SJSA1 (cell line): Measurements from ENCODE around the gene EMILIN1. TPM values are rescaled to one million over a fixed set of nuclear protein-coding genes. Genes with fewer than 3 reads are reported as not detected.

Experiments used
- DNase-seq, 2 experiments: peaks; one replicate each; pipeline ENCODE4 v3.0.0-alpha.2; 2015 to 2020; ENCODE audit warnings: low spot score in 2 of 2, low read depth in 1 of 2
- H3K27ac ChIP-seq: fragments of 250-450 bp; sonication (Bioruptor Pico); 2 replicates; pipeline ENCODE4 v1.5.1; 2020; ENCODE audit warnings: mild to moderate bottlenecking, moderate library complexity
- H3K27me3 ChIP-seq: fragments of 250-450 bp; sonication (Bioruptor Pico); replicated peaks from 2 replicates; pipeline ENCODE4 v1.5.1; 2020; ENCODE audit warnings: mild to moderate bottlenecking, moderate library complexity
- H3K36me3 ChIP-seq: fragments of 250-450 bp; sonication (Bioruptor Pico); 2 replicates; pipeline ENCODE4 v1.5.1; 2020; ENCODE audit warnings: mild to moderate bottlenecking
- H3K4me1 ChIP-seq: fragments of 250-450 bp; sonication (Bioruptor Pico); replicated peaks from 2 replicates; pipeline ENCODE4 v1.6.1; 2021; ENCODE audit warnings: mild to moderate bottlenecking
- H3K4me3 ChIP-seq: fragments of 250-450 bp; sonication (Bioruptor Pico); 2 replicates; pipeline ENCODE4 v1.5.1; 2020; ENCODE audit warnings: mild to moderate bottlenecking
- H3K9me3 ChIP-seq: fragments of 250-450 bp; sonication (Bioruptor Pico); replicated peaks from 2 replicates; pipeline ENCODE4 v1.5.1; 2020; ENCODE audit warnings: mild to moderate bottlenecking
- total RNA-seq: library from RNA; depleted of rRNA; stranded (reverse); fragments of >200 nt; shearing (Covaris generic); gene quantifications from 2 replicates; pipeline ENCODE4 v1.2.3, GENCODE V29; 2014

Gene EMILIN1
- total RNA-seq, 1 experiment from 2014 or later = 170 TPM

DNA sequence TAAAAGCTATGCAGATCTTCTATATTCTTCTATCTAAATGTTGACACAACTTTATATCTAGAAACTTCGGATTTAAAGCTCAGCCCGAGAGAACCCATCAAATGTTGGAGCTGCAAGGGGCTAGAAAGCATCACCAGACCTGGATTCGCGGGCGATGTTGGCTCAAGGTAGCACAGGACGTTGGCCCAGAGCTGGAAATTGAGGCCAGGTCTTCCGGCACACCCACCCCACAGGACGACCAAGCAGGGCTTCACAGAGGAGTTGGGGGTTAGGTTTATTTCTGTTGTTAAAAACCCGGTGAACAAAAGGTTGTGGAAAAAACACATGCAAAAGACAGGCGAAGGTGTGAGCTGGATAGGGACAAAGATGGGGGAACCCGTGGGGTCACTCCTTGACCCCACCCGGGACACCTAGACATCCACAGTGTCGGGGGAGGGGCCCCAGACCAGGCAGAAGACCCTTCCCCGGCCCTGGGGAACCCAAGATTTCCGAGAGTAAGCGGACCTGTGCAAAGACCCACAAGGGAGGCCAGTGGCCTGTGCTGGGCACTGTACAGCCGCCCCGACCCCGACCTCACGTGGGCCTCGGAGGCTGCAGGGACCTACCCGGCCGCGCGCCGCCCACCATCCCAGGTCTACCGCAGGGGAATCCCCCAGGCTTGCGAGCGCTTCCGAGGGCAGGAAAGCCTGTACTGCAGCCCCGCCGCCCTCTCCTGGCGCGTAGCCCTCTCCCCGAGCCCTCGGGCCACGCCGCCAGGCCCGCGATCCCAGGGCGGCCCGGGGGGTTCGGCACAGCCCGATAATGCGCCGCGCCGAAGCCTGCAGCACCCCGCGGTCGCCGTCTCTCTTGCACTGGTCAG lies 28.8 kb upstream of the EMILIN1 start:
- DNase-seq = peak in 1 of 2 experiments; percentile 69
- H3K27me3 ChIP-seq = no peaks in the 10 kb centered on the region
- peaks cover 19% of the 10 kb centered on the region for H3K4me1 ChIP-seq
- 0 out of 2 replicates have a peak overlapping the region, but pooled peaks have one; percentile 0 for H3K27ac ChIP-seq
- 0 out of 2 replicates have a peak, but pooled peaks cover 2% of the 10 kb centered on the region for H3K9me3 ChIP-seq
- H3K4me3 ChIP-seq = peak overlapping the region; percentile 61
- H3K36me3 ChIP-seq = peaks cover 19% of the 10 kb centered on the region

- Histone ChIP-seq H3K4me3 (peak overlapping the region; percentile 61), H3K9me3 (0 out of 2 replicates have a peak, but pooled peaks cover 2% of the 10 kb centered on the region), H3K27ac (peak overlapping the region; percentile 63), H3K36me3 (peaks cover 24% of the 10 kb centered on the region), H3K27me3 (no peaks in the 10 kb centered on the region), H3K4me1 (peaks cover 19% of the 10 kb centered on the region)
- DNase-seq = peak; percentile 90 to 99
Measured at GRCh38 chr2:27050281-27050995, 28.0 kb upstream of the EMILIN1 start.

DNA sequence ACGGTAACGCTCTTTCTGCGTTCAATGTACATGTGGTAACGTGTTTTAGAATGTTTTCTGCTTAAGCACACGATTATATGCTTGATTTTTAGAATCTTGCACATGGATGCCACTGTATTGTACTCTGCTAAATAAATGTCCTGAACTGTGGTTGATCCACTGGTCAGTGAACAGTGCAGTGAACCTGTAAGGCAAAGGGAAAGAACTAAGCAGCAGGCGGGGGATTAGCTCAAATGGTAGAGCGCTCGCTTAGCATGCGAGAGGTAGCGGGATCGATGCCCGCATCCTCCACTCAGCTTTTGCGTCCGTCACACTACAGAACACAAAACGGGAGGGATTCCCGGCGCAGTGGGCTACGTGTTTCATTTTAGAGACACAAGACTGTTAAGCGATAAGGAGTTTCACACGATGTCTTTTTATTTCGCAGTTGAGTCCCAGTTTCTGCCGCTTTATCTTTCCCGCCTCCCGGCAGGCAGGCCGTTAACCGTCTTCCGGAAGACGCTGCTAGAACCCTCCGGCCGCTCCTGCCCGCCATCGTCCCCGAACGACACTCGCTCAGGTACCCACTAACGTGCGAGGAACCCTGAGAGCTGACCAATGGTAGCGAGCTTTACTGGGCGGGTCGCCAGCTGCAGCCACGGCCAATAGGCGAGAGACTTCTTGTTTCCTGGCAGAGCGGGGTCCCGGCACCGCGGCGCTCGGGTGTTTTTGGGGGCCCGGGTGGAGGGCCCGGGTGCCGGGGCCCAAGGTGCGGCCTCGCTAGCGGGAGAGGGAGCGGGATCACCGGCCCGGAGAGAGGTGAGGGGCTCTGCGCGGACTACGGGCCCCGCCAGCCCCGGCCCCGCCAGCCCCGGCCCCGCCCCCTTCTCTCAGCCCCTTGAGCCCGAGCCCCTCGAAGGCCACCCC lies 27.2 kb upstream of the EMILIN1 start, which contains the start of gene AGBL5:
TSS of gene AGBL5 (plus strand) at position 673 of the 906 bp plus-strand sequence. CDS start 1,291 bp downstream, outside the sequence.
- DNase-seq = peak; percentile 96 to 98
- Histone ChIP-seq H3K27me3 (no peaks in the 10 kb centered on the region), H3K27ac (peak within 1 kb of the TSS; percentile 63), H3K4me3 (peak within 1 kb of the TSS; percentile 61), H3K9me3 (0 out of 2 replicates have a peak, but pooled peaks cover 2% of the 10 kb centered on the region), H3K36me3 (peaks cover 31% of the 10 kb centered on the region), H3K4me1 (peaks cover 19% of the 10 kb centered on the region)

DNA sequence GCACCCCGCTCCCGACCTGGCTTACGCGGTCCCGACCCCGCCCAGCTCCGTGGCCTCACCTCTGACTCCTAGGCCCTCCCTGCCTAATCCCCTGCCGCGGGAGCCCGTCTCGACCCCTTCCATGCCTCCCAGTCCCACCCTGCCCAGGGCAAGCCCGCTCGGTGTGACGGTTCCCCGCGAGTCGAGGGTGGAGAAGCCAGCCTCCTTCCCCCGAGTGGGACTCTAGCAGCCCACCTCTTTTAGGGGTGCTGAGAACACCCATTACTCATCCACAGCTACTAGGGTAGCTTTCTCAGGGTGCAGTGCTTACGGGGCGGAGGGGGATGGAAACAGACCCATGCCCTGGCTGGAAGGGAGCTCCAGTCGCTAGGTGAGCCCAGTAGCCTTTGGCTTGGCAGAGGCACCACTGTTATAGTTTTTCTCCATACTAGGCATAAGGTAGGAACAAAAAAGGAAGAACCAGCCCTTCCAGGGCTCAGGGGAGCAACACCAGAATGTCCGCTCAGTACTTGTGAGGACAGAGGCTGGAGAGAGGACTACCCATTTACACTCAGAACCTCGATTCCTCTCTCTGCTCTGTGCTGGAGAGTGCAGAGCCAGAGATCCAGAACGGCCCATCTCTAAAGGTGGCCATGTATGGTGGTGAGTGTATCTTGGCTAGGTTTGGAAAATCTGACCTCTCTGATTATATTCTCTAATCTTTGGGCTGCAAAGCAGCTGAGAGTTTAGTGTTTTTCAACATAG lies 26.3 kb upstream of the EMILIN1 start:
- H3K27ac ChIP-seq = no peak overlapping the region; the same call in 1 of the 2 replicates
- peaks cover 36% of the 10 kb centered on the region for H3K36me3 ChIP-seq
- peak overlapping the region; percentile 61 for H3K4me3 ChIP-seq
- 0 out of 2 replicates have a peak, but pooled peaks cover 2% of the 10 kb centered on the region for H3K9me3 ChIP-seq
- DNase-seq = peak in 1 of 2 experiments; percentile 40
- H3K4me1 ChIP-seq = peaks cover 19% of the 10 kb centered on the region
- no peaks in the 10 kb centered on the region for H3K27me3 ChIP-seq

GRCh38 chr2:27053321-27053720 lies 25.1 kb upstream of the EMILIN1 start:
- peaks cover 19% of the 10 kb centered on the region for H3K4me1 ChIP-seq
- DNase-seq = no peak
- no peak overlapping the region for H3K27ac ChIP-seq
- 0 out of 2 replicates have a peak, but pooled peaks cover 2% of the 10 kb centered on the region for H3K9me3 ChIP-seq
- H3K4me3 ChIP-seq = no peak overlapping the region
- no peaks in the 10 kb centered on the region for H3K27me3 ChIP-seq
- peaks cover 49% of the 10 kb centered on the region for H3K36me3 ChIP-seq

DNA sequence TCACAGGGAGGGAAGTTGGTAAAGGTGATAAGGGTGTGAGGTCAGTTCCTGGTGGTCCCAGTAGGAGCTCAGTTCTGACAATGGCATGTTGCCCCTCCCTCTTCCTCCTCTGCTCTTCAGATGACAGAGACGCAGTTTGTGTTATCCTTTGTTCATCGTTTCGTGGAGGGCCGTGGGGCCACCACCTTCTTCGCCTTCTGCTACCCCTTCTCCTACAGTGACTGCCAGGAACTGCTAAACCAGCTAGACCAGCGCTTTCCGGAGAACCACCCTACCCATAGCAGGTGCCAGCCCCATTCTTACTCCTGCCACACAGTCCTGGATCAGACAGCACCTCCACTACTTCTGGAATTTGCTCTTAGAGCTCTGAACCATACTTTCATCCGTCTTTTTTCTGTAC lies 24.6 kb upstream of the EMILIN1 start:
- no peak for DNase-seq
- Histone ChIP-seq H3K9me3 (0 out of 2 replicates have a peak, but pooled peaks cover 2% of the 10 kb centered on the region), H3K36me3 (peaks cover 53% of the 10 kb centered on the region), H3K27me3 (no peaks in the 10 kb centered on the region), H3K4me1 (peaks cover 19% of the 10 kb centered on the region), H3K27ac (no peak overlapping the region), H3K4me3 (no peak overlapping the region)

DNA sequence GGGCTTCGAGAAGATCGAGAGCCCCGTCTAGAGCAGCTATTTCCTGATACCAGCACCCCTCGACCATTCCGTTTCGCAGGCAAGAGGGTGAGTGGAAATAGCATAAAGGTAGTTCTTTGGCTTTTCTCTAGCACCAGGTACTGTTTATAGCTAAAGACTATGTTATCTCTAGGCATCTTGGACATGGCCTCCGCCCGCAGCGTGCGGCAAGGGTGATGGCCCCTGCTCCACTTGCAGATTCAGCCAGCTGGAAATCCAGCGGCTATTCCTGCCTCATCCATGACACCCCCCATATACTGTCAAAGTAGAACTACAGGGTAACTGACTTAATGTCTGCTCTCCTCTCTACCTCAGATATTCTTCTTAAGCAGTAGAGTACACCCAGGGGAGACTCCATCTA lies 23.7 kb upstream of the EMILIN1 start:
- Histone ChIP-seq H3K4me3 (no peak overlapping the region), H3K9me3 (0 out of 2 replicates have a peak, but pooled peaks cover 2% of the 10 kb centered on the region), H3K27me3 (no peaks in the 10 kb centered on the region), H3K36me3 (peaks cover 60% of the 10 kb centered on the region), H3K27ac (no peak overlapping the region), H3K4me1 (peaks cover 12% of the 10 kb centered on the region)
- no peak for DNase-seq

DNA sequence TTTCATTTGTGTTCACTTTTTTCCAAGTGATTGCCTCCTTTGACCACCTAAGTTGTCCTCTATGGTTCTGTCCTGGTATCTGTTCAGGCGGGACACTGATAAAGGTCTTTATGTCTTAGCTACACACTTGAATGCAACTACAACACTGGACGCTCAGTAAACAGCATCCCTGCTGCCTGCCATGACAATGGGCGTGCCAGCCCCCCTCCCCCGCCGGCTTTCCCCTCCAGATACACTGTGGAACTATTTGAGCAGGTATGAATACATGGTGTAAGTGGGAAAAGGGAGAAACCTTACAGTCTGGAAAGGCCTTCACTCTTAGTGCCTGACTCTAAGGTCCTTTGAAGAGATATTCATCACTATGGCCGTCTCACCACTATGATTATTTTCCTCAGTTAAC lies 21.2 kb upstream of the EMILIN1 start:
- Histone ChIP-seq H3K4me3 (no peak overlapping the region), H3K27me3 (no peaks in the 10 kb centered on the region), H3K27ac (no peak overlapping the region), H3K9me3 (no peaks in the 10 kb centered on the region), H3K4me1 (peaks cover 4% of the 10 kb centered on the region), H3K36me3 (peaks cover 67% of the 10 kb centered on the region)
- no peak for DNase-seq

- H3K36me3 ChIP-seq = peaks cover 78% of the 10 kb centered on the region
- no peak for DNase-seq
Measured at GRCh38 chr2:27058210-27058609, 20.2 kb upstream of the EMILIN1 start.

DNA sequence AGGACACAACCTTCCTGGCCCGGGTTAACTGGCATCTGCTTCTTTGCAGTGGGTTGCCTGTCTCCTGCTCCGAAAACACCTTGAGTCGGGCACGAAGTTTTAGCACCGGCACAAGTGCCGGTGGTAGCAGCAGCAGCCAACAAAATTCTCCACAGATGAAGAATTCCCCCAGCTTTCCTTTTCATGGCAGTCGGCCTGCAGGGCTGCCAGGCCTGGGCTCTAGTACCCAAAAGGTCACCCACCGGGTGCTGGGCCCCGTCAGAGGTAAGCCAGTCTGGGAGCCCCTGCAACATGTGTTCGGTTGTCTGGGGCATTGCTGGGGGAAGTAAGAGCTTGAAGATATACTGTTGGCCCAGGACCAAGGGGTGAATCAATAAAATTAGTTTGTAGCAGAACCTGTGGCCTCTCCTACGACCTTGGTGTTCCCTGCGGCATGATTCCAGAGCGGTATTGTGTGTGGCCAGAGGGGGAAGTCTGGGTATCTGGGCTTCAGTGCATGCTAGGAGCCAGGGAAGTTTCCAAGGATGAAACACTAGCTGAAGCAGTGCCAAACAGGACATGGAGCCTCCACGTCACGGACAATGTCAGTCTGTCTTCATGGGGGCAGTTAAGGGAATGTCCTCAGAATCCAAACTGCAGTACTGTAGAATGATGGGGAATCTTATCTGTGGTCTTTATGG lies 19.1 kb upstream of the EMILIN1 start:
- no peaks in the 10 kb centered on the region for H3K27me3 ChIP-seq
- H3K27ac ChIP-seq = no peak overlapping the region
- no peak for DNase-seq
- H3K4me3 ChIP-seq = no peak overlapping the region
- no peaks in the 10 kb centered on the region for H3K4me1 ChIP-seq
- no peaks in the 10 kb centered on the region for H3K9me3 ChIP-seq
- peaks cover 75% of the 10 kb centered on the region for H3K36me3 ChIP-seq

More at GRCh38 chr2:27058210-27058609, 20.2 kb upstream of the EMILIN1 start:
- Histone ChIP-seq H3K27me3 (no peaks in the 10 kb centered on the region), H3K4me1 (no peaks in the 10 kb centered on the region), H3K4me3 (no peak overlapping the region), H3K27ac (no peak overlapping the region), H3K9me3 (no peaks in the 10 kb centered on the region)

DNA sequence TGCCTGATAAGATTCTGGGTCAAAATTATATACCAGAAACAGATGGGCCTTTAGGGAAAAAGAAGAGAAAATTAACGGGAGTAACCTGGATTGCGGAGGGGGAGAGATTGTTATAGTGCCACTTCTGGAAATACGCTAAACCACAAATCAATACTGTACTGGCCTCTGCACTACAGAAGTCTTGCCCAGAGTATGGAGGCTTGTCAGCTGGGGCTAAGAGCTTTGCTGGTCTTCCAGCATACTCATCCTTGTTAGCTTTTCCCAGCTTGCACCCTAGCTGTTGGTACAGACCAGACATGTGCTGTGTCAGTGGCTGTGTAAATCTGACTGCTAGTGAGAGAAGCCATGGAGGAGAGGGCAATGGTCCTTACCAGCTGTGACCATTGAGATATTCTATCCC lies 18.1 kb upstream of the EMILIN1 start:
- no peak overlapping the region for H3K4me3 ChIP-seq
- H3K27me3 ChIP-seq = no peaks in the 10 kb centered on the region
- H3K4me1 ChIP-seq = no peaks in the 10 kb centered on the region
- DNase-seq = no peak
- H3K27ac ChIP-seq = no peak overlapping the region
- peaks cover 72% of the 10 kb centered on the region for H3K36me3 ChIP-seq
- no peaks in the 10 kb centered on the region for H3K9me3 ChIP-seq

DNA sequence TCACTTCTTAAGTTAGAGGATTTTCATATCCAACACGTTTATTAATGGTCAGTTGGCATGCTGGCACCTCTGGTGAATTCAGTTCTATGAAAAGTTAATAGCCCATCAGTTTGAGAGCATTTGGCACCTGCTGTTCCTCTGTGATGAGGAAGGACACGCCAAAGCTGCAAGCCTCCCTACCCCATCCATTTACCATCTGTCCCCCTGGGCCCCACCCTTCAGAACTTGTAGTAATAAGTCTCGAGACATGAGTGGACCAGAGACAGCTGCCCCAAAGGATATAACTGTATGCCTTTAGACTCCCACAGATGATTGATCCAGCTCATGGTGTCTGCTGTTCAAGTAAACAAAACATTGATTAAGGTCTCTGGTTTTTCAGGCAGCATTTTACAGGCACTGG lies 13.3 kb upstream of the EMILIN1 start:
- Histone ChIP-seq H3K36me3 (peaks cover 76% of the 10 kb centered on the region), H3K9me3 (no peaks in the 10 kb centered on the region)

More for the DNA sequence above, 13.3 kb upstream of the EMILIN1 start:
- Histone ChIP-seq H3K4me3 (no peak overlapping the region), H3K27me3 (no peaks in the 10 kb centered on the region), H3K4me1 (peaks cover 3% of the 10 kb centered on the region), H3K27ac (no peak overlapping the region)
- DNase-seq = no peak
